Bone marrow (tissue), 2 donors: ENCODE results near the gene PSTPIP2.

Experiments used
- DNase-seq, 2 donors: peaks; one replicate each; lab custom pipeline; 2025; lab: John Stamatoyannopoulos, UW

PSTPIP2 gene

GRCh38 chr18:45935591-45936335 is 136.3 kb downstream of the PSTPIP2 start:
- DNase-seq: no peak
